ENCODE measurements around the gene RPS15A. TPM values are rescaled to one million over a fixed set of nuclear protein-coding genes. Genes with fewer than 3 reads are reported as not detected.
"Not testable (repeated sequence)": the region's sequence is repeated elsewhere in the genome, so short reads cannot be mapped to it uniquely, and the experiment has no call there.

Gene RPS15A
- polyA plus RNA-seq, 1 donor from 2014 or later: 3,296 TPM

- not testable (repeated sequence) for H3K9ac ChIP-seq (ENCODE audit: low read length); H3K4me2 ChIP-seq (ENCODE audit: low read length); H3K9me3 ChIP-seq (ENCODE audit: low read length); H4K20me1 ChIP-seq (ENCODE audit: insufficient read depth); H3K9me2 ChIP-seq (ENCODE audit: insufficient read depth, low read length); H3K79me2 ChIP-seq (replicated peaks; ENCODE audit: insufficient read depth, low read length); H3K4me3 ChIP-seq (ENCODE audit: low read length); H3F3A ChIP-seq (ENCODE audit: insufficient read depth, low read length, poor library complexity, severe bottlenecking); H2AFZ ChIP-seq (ENCODE audit: low read depth, low read length); H3K36me3 ChIP-seq (ENCODE audit: insufficient read depth, low read length); H3K27me3 ChIP-seq (ENCODE audit: insufficient read depth, low read depth, low read length); H3K27ac ChIP-seq (ENCODE audit: low read length)
Measured at GRCh38 chr16:18734279-18734678, 55.9 kb downstream of the RPS15A start.

Other genes starting within 250 kb of the RPS15A start
- 55.8 and 59.1 TPM in 2 replicates for gene NOMO2, start 228.2 kb downstream of the RPS15A start, polyA plus RNA-seq
- 533 and 556 TPM in 2 replicates for gene ARL6IP1, start 11.2 kb upstream of the RPS15A start, polyA plus RNA-seq
- 26.3 and 32.7 TPM in 2 replicates for gene SMG1, start 136.1 kb upstream of the RPS15A start, polyA plus RNA-seq
- gene TMC7, start 193.6 kb upstream of the RPS15A start, polyA plus RNA-seq: 2.3 and 3.5 TPM in 2 replicates